SK-N-SH treated with all-trans-retinoic acid at 6 μM for 48 hours (cell line): ENCODE results near the gene TMC5.

ENCODE experiments used
- ATAC-seq: fragments of 200-7000 bp; cut with Tn5 transposase; 3 replicates; pipeline ENCODE4 v1.9.1; 2020; ENCODE audit warnings: mild to moderate bottlenecking, moderate library complexity
- ARNTL ChIP-seq: fragments of 450-650 bp; formaldehyde crosslinking; IDR thresholded peaks from 2 replicates; pipeline ENCODE4 v1.5.0; 2020; ENCODE audit warnings: low read depth, mild to moderate bottlenecking, moderate library complexity, borderline replicate concordance
- BACH2 ChIP-seq: fragments of 250-450 bp; sonication (Bioruptor Pico); IDR thresholded peaks from 2 replicates; pipeline ENCODE4 v1.9.0; 2021; ENCODE audit warnings: mild to moderate bottlenecking, borderline replicate concordance
- CSRNP3 ChIP-seq: fragments of 250-450 bp; sonication (Bioruptor Pico); IDR thresholded peaks from 2 replicates; pipeline ENCODE4 v1.5.1; 2021; ENCODE audit warnings: mild to moderate bottlenecking, moderate library complexity
- ESRRG ChIP-seq: fragments of 250-450 bp; sonication (Bioruptor Pico); IDR thresholded peaks from 2 replicates; pipeline ENCODE4 v1.6.1; 2021; ENCODE audit warnings: mild to moderate bottlenecking
- GLIS3 ChIP-seq: fragments of 250-450 bp; sonication (Bioruptor Pico); IDR thresholded peaks from 2 replicates; pipeline ENCODE4 v1.5.0; 2020; ENCODE audit warnings: mild to moderate bottlenecking, moderate library complexity
- ISL1 ChIP-seq: fragments of 250-450 bp; sonication (Bioruptor Pico); IDR thresholded peaks from 2 replicates; pipeline ENCODE4 v2.1.2; 2022; ENCODE audit warnings: mild to moderate bottlenecking, moderate library complexity
- OSR1 ChIP-seq: fragments of 250-450 bp; sonication (Bioruptor Pico); IDR thresholded peaks from 2 replicates; pipeline ENCODE4 v1.8.0; 2022; ENCODE audit warnings: moderate library complexity, mild to moderate bottlenecking, inconsistent platforms
- PPARA ChIP-seq: fragments of 250-450 bp; sonication (Bioruptor Pico); IDR thresholded peaks from 2 replicates; pipeline ENCODE4 v1.5.0; 2020; ENCODE audit warnings: mild to moderate bottlenecking, borderline replicate concordance
- RARB ChIP-seq: fragments of 250-450 bp; sonication (Bioruptor Pico); IDR thresholded peaks from 2 replicates; pipeline ENCODE4 v1.8.0; 2021; ENCODE audit warnings: mild to moderate bottlenecking, moderate library complexity
- SNAI2 ChIP-seq: fragments of 250-450 bp; sonication (Bioruptor Pico); IDR thresholded peaks from 2 replicates; pipeline ENCODE4 v1.5.0; 2020; ENCODE audit warnings: mild to moderate bottlenecking, moderate library complexity
- TCF4 ChIP-seq: fragments of 250-450 bp; sonication (Bioruptor Pico); IDR thresholded peaks from 2 replicates; pipeline ENCODE4 v1.8.0; 2021; ENCODE audit warnings: mild to moderate bottlenecking, moderate library complexity, borderline replicate concordance
- TOX ChIP-seq: fragments of 250-450 bp; sonication (Bioruptor Pico); IDR thresholded peaks from 2 replicates; pipeline ENCODE4 v1.8.0; 2021; ENCODE audit warnings: mild to moderate bottlenecking, moderate library complexity, borderline replicate concordance
- ZC3H10 ChIP-seq: fragments of 250-450 bp; sonication (Bioruptor Pico); IDR thresholded peaks from 2 replicates; pipeline ENCODE4 v1.5.1; 2021; ENCODE audit warnings: mild to moderate bottlenecking, moderate library complexity
- ZFP3 ChIP-seq: fragments of 250-450 bp; sonication (Bioruptor Pico); IDR thresholded peaks from 2 replicates; pipeline ENCODE4 v1.5.0; 2020; ENCODE audit warnings: mild to moderate bottlenecking, moderate library complexity
- ZFP30 ChIP-seq: fragments of 450-650 bp; formaldehyde crosslinking; IDR thresholded peaks from 2 replicates; pipeline ENCODE4 v1.5.0; 2022; ENCODE audit warnings: mild to moderate bottlenecking, moderate library complexity
- ZNF565 ChIP-seq: fragments of 450-650 bp; formaldehyde crosslinking; conservative IDR thresholded peaks from 2 replicates; pipeline ENCODE4 v1.5.0; 2020; ENCODE audit warnings: low read depth, mild to moderate bottlenecking, moderate library complexity
- ZNF70 ChIP-seq: fragments of 450-650 bp; formaldehyde crosslinking; IDR thresholded peaks from 2 replicates; pipeline ENCODE4 v1.5.0; 2020; ENCODE audit warnings: mild to moderate bottlenecking, moderate library complexity
- ZNF8 ChIP-seq: fragments of 450-650 bp; formaldehyde crosslinking; IDR thresholded peaks from 2 replicates; pipeline ENCODE4 v1.5.0; 2020; ENCODE audit warnings: mild to moderate bottlenecking, moderate library complexity
- TF ChIP-seq, protein P1 (sequence below): fragments of 250-450 bp; sonication (Bioruptor Pico); IDR thresholded peaks from 2 replicates; pipeline ENCODE4 v1.5.0; 2020; ENCODE audit warnings: mild to moderate bottlenecking, moderate library complexity
- TF ChIP-seq, protein P2 (sequence below): fragments of 250-450 bp; sonication (Bioruptor Pico); IDR thresholded peaks from 2 replicates; pipeline ENCODE4 v1.8.0; 2020; ENCODE audit warnings: mild to moderate bottlenecking, moderate library complexity, borderline replicate concordance

TMC5 gene

GRCh38 chr16:19379838-19380237 is 37.8 kb upstream of the TMC5 start:
- no peak for ATAC-seq
- no peak for TF ChIP-seq PPARA (CRISPR knock-in tag)
- TF ChIP-seq TCF4 (CRISPR knock-in tag) = no peak
- TF ChIP-seq CSRNP3 (CRISPR knock-in tag) = no peak
- no peak for TF ChIP-seq GLIS3 (CRISPR knock-in tag)
- TF ChIP-seq OSR1 (CRISPR knock-in tag) = no peak
- TF ChIP-seq ZC3H10 (CRISPR knock-in tag) = no peak
- no peak for TF ChIP-seq ZNF8 (CRISPR knock-in tag)
- TF ChIP-seq ZFP3 (CRISPR knock-in tag) = no peak
- TF ChIP-seq, protein P1, sequence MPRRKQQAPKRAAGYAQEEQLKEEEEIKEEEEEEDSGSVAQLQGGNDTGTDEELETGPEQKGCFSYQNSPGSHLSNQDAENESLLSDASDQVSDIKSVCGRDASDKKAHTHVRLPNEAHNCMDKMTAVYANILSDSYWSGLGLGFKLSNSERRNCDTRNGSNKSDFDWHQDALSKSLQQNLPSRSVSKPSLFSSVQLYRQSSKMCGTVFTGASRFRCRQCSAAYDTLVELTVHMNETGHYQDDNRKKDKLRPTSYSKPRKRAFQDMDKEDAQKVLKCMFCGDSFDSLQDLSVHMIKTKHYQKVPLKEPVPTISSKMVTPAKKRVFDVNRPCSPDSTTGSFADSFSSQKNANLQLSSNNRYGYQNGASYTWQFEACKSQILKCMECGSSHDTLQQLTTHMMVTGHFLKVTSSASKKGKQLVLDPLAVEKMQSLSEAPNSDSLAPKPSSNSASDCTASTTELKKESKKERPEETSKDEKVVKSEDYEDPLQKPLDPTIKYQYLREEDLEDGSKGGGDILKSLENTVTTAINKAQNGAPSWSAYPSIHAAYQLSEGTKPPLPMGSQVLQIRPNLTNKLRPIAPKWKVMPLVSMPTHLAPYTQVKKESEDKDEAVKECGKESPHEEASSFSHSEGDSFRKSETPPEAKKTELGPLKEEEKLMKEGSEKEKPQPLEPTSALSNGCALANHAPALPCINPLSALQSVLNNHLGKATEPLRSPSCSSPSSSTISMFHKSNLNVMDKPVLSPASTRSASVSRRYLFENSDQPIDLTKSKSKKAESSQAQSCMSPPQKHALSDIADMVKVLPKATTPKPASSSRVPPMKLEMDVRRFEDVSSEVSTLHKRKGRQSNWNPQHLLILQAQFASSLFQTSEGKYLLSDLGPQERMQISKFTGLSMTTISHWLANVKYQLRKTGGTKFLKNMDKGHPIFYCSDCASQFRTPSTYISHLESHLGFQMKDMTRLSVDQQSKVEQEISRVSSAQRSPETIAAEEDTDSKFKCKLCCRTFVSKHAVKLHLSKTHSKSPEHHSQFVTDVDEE = no peak
- no peak for TF ChIP-seq ARNTL (CRISPR knock-in tag)
- no peak for TF ChIP-seq TOX
- TF ChIP-seq BACH2 (CRISPR knock-in tag) = no peak
- TF ChIP-seq ZNF70 (CRISPR knock-in tag) = no peak

- TF ChIP-seq, protein P2, sequence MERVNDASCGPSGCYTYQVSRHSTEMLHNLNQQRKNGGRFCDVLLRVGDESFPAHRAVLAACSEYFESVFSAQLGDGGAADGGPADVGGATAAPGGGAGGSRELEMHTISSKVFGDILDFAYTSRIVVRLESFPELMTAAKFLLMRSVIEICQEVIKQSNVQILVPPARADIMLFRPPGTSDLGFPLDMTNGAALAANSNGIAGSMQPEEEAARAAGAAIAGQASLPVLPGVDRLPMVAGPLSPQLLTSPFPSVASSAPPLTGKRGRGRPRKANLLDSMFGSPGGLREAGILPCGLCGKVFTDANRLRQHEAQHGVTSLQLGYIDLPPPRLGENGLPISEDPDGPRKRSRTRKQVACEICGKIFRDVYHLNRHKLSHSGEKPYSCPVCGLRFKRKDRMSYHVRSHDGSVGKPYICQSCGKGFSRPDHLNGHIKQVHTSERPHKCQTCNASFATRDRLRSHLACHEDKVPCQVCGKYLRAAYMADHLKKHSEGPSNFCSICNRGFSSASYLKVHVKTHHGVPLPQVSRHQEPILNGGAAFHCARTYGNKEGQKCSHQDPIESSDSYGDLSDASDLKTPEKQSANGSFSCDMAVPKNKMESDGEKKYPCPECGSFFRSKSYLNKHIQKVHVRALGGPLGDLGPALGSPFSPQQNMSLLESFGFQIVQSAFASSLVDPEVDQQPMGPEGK = no peak
- no peak for TF ChIP-seq PPARA (CRISPR knock-in tag)
- TF ChIP-seq ZNF565 (CRISPR knock-in tag) = no peak
- TF ChIP-seq, protein P1 = no peak
- TF ChIP-seq SNAI2 = no peak
- TF ChIP-seq TOX = no peak
- no peak for TF ChIP-seq ZFP30
- no peak for TF ChIP-seq CSRNP3 (CRISPR knock-in tag)
- TF ChIP-seq ESRRG (CRISPR knock-in tag) = no peak
- no peak for TF ChIP-seq ISL1 (CRISPR knock-in tag)
- no peak for ATAC-seq
Measured at GRCh38 chr16:19380328-19380727, 37.4 kb upstream of the TMC5 start.

GRCh38 chr16:19382084-19382801 is 35.4 kb upstream of the TMC5 start:
- ATAC-seq = no peak
- TF ChIP-seq PPARA (CRISPR knock-in tag) (no peak), ESRRG (CRISPR knock-in tag) (no peak), ARNTL (CRISPR knock-in tag) (no peak), RARB (CRISPR knock-in tag) (no peak), ZC3H10 (CRISPR knock-in tag) (no peak)
- TF ChIP-seq, protein P1 = no peak
- TF ChIP-seq, protein P2 = no peak
